Liver (tissue), 9 donors: ENCODE measurements around the gene SRRD. TPM values are rescaled to one million over a fixed set of nuclear protein-coding genes. Genes with fewer than 3 reads are reported as not detected.

Source experiments
- DNase-seq: peaks from one replicate; pipeline ENCODE4 v3.0.0-alpha.2; 2017; ENCODE audit warnings: low spot score
- H3K27ac ChIP-seq, 2 donors: one replicate each; pipeline ENCODE4 v1.7.0; 2013; ENCODE audit warnings: inconsistent platforms in 2 of 2, low read length in 2 of 2, control low read depth in 1 of 2, low read depth in 1 of 2, mild to moderate bottlenecking in 1 of 2
- H3K27me3 ChIP-seq, 4 donors: one replicate each; pipeline versions ENCODE4 v1.6.1 to v1.7.0; 2013; ENCODE audit warnings: low read length in 3 of 4, inconsistent platforms in 1 of 4, mild to moderate bottlenecking in 1 of 4, moderate library complexity in 1 of 4; ENCODE audit not compliant: control insufficient read depth in 4 of 4, insufficient read depth in 4 of 4
- H3K36me3 ChIP-seq, 4 donors: one replicate each; pipeline versions ENCODE4 v1.6.1 to v1.7.0; 2013; ENCODE audit warnings: low read length in 3 of 4, mild to moderate bottlenecking in 3 of 4, low read depth in 1 of 4, moderate library complexity in 1 of 4; ENCODE audit not compliant: control insufficient read depth in 4 of 4, insufficient read depth in 3 of 4
- H3K4me1 ChIP-seq, 4 donors: one replicate each; pipeline versions ENCODE4 v1.6.1 to v1.7.0; 2013; ENCODE audit warnings: low read length in 3 of 4, mild to moderate bottlenecking in 3 of 4, moderate library complexity in 1 of 4; ENCODE audit not compliant: control insufficient read depth in 4 of 4, insufficient read depth in 4 of 4
- H3K4me3 ChIP-seq, 3 donors: one replicate each; pipeline versions ENCODE4 v1.6.1 to v1.7.0; 2013; ENCODE audit warnings: low read length in 3 of 3, control low read depth in 1 of 3, low read depth in 1 of 3, mild to moderate bottlenecking in 1 of 3
- H3K9ac ChIP-seq, 2 donors: one replicate each; pipeline ENCODE4 v1.7.0; 2013; ENCODE audit warnings: low read length in 2 of 2, mild to moderate bottlenecking in 2 of 2, moderate library complexity in 2 of 2, control low read depth in 1 of 2, low read depth in 1 of 2
- H3K9me3 ChIP-seq, 4 donors: one replicate each; pipeline versions ENCODE4 v1.6.1 to v1.7.0; 2013; ENCODE audit warnings: low read length in 3 of 4; ENCODE audit not compliant: control insufficient read depth in 4 of 4
- CTCF ChIP-seq: fragments of 150-350 bp; IDR thresholded peaks from 2 replicates; pipeline ENCODE4 v1.5.1; 2017; ENCODE audit warnings: improper control_type of control experiment, low read depth, low read length; ENCODE audit not compliant: missing input control
- EGR1 ChIP-seq, 2 donors: IDR thresholded peaks; 2 replicates each; pipeline ENCODE4 v1.6.1; 2016 to 2018; ENCODE audit warnings: antibody characterized with exemption in 2 of 2, low read depth in 2 of 2
- GABPA ChIP-seq, 2 donors: IDR thresholded peaks in 1 of 2; conservative IDR thresholded peaks in 1 of 2; 2 replicates each; pipeline ENCODE4 v1.6.1; 2016; ENCODE audit warnings: antibody characterized with exemption in 2 of 2, mild to moderate bottlenecking in 1 of 2, moderate library complexity in 1 of 2
- HNF4A ChIP-seq, 2 donors: conservative IDR thresholded peaks; 2 replicates each; pipeline ENCODE4 v1.6.1; 2016; ENCODE audit warnings: antibody characterized with exemption in 2 of 2, mild to moderate bottlenecking in 2 of 2
- HNF4G ChIP-seq: IDR thresholded peaks from 2 replicates; pipeline ENCODE4 v1.6.1; 2016; ENCODE audit warnings: antibody characterized with exemption
- JUND ChIP-seq, 2 donors: IDR thresholded peaks; 2 replicates each; pipeline ENCODE4 v1.6.1; 2016; ENCODE audit warnings: antibody characterized with exemption in 2 of 2
- NR2F2 ChIP-seq: IDR thresholded peaks from 2 replicates; pipeline ENCODE4 v1.6.1; 2016; ENCODE audit warnings: antibody characterized with exemption
- RAD21 ChIP-seq, 2 donors: IDR thresholded peaks; 2 replicates each; pipeline ENCODE4 v1.6.1; 2016; ENCODE audit warnings: antibody characterized with exemption in 2 of 2, mild to moderate bottlenecking in 2 of 2
- REST ChIP-seq: IDR thresholded peaks from 2 replicates; pipeline ENCODE4 v1.6.1; 2016; ENCODE audit warnings: antibody characterized with exemption, mild to moderate bottlenecking
- RXRA ChIP-seq, 2 donors: IDR thresholded peaks; 2 replicates each; pipeline ENCODE4 v1.6.1; 2017 to 2018; ENCODE audit warnings: antibody characterized with exemption in 2 of 2, mild to moderate bottlenecking in 1 of 2
- SP1 ChIP-seq: IDR thresholded peaks from 2 replicates; pipeline ENCODE4 v1.6.1; 2018; ENCODE audit warnings: antibody characterized with exemption, mild to moderate bottlenecking
- ZBTB33 ChIP-seq: IDR thresholded peaks from 2 replicates; pipeline ENCODE4 v1.6.1; 2016; ENCODE audit warnings: antibody characterized with exemption
- WGBS: extraction: QIAGEN DNeasy Blood & Tissue Kit; methylation state at CpG from one replicate; pipeline ENCODE4 v1.1.7; 2013; 5-methylcytosine and 5-hydroxymethylcytosine counted together
- polyA plus RNA-seq, 2 donors: library from polyadenylated mRNA; stranded (reverse) in 1 of 2; unstranded in 1 of 2; fragments of 200-250 nt in 1 of 2; fragments of >200 nt in 1 of 2; fragmentation: Nextera tagmentation in 1 of 2; extraction: Ambion mirVana in 1 of 2; gene quantifications; one replicate each; pipeline versions ENCODE4 v1.2.1 to v1.2.3, GENCODE V29; 2013 to 2015
- total RNA-seq, 2 donors: library from RNA; depleted of rRNA; stranded (reverse); fragments of >200 nt; gene quantifications; one replicate each; pipeline ENCODE4 v1.2.3, GENCODE V29; 2014
- TF ChIP-seq, protein P1 (sequence below): IDR thresholded peaks from 2 replicates; pipeline ENCODE4 v1.6.1; 2016; ENCODE audit warnings: antibody characterized with exemption
- donor health status: healthy.
- donor health status: healthy.
- donor health status: healthy.
- donor health status: healthy.
- donor health status: healthy.

The SRRD gene
- total and polyA plus RNA-seq, 4 donors, result 8.7 to 18.6 (median 13.6) TPM

- Histone ChIP-seq H3K4me3 (no peak overlapping the region), H3K9ac (no peak overlapping the region), H3K36me3 (peaks cover 11 to 53% (median 29%) of the 10 kb centered on the region in 4 donors), H3K27ac (no peak overlapping the region), H3K27me3 (no peaks in the 10 kb centered on the region), H3K9me3 (no peaks in the 10 kb centered on the region), H3K4me1 (no peaks in the 10 kb centered on the region)
- WGBS, result 96% methylated on average over 9 of the region's 9 CpGs
- no peak for DNase-seq
- TF ChIP-seq GABPA (IDR thresholded peaks at IDR 0.05 in 1 of 2, conservative IDR thresholded peaks at IDR 0.05 in 1 of 2) (no peak), SP1 (no peak), CTCF (no peak), HNF4A (conservative IDR thresholded peaks at IDR 0.05) (no peak), REST (no peak)
- TF ChIP-seq, protein P1, sequence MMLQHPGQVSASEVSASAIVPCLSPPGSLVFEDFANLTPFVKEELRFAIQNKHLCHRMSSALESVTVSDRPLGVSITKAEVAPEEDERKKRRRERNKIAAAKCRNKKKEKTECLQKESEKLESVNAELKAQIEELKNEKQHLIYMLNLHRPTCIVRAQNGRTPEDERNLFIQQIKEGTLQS, result no peak
Measured at GRCh38 chr22:26453216-26453615, 30.5 kb upstream of the SRRD start.

GRCh38 chr22:26453812-26454500 lies 29.7 kb upstream of the SRRD start:
- no peak for DNase-seq
- no peak for TF ChIP-seq GABPA (IDR thresholded peaks at IDR 0.05 in 1 of 2, conservative IDR thresholded peaks at IDR 0.05 in 1 of 2)
- no peak for TF ChIP-seq EGR1 (IDR thresholded peaks at IDR 0.05; ENCODE audit: low read depth in 2 of 2)
- TF ChIP-seq, protein P1, result no peak

DNA sequence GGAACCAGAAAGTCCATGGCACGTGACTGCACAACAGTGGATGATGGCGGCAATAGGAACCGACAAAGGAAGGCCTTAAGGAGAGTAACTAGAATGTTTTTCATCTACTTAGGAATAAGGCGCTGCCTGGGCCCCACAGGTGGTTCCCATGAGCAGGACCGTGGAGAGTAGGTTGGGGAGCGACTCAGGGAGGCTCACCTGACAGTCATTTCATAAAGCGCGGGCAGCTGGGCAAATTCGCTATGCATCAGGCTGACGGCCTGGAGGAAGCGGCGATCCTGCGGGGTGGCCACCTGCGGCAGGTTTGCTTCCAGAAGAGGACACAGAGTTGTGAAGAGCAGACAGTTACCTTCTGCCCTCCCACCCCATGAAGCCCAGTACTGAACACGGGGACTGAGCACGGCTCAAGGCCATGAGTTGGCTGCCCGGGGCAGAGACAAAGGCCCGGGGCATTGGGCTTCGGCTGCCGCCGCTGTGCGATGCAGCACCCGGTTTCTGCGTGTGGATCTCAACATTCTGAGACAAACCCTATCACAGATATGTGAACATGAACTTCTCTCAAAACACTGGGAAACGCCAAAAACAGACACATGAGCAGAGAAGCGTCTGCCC lies 25.9 kb upstream of the SRRD start:
- H3K27ac ChIP-seq, result no peak overlapping the region
- no peaks in the 10 kb centered on the region for H3K9me3 ChIP-seq
- H3K27me3 ChIP-seq, result no peaks in the 10 kb centered on the region
- no peak for TF ChIP-seq NR2F2
- TF ChIP-seq RAD21 (IDR thresholded peaks at IDR 0.05), result no peak
- TF ChIP-seq ZBTB33, result no peak
- no peak for TF ChIP-seq JUND (IDR thresholded peaks at IDR 0.05)
- no peak for TF ChIP-seq RXRA (IDR thresholded peaks at IDR 0.05)
- TF ChIP-seq CTCF, result no peak
- no peak for TF ChIP-seq HNF4A (conservative IDR thresholded peaks at IDR 0.05)
- TF ChIP-seq GABPA (IDR thresholded peaks at IDR 0.05 in 1 of 2, conservative IDR thresholded peaks at IDR 0.05 in 1 of 2), result no peak
- no peak for TF ChIP-seq HNF4G
- 97% methylated on average over 26 of the region's 26 CpGs for WGBS
- peaks cover 0 to 2% (median 0%) of the 10 kb centered on the region in 4 donors for H3K4me1 ChIP-seq
- H3K4me3 ChIP-seq, result no peak overlapping the region
- peaks cover 11 to 44% (median 18%) of the 10 kb centered on the region in 4 donors for H3K36me3 ChIP-seq
- DNase-seq, result no peak
- no peak overlapping the region for H3K9ac ChIP-seq

More at GRCh38 chr22:26453812-26454500, 29.7 kb upstream of the SRRD start:
- H3K4me3 ChIP-seq, result no peak overlapping the region
- H3K4me1 ChIP-seq, result no peaks in the 10 kb centered on the region
- H3K9ac ChIP-seq, result no peak overlapping the region
- H3K36me3 ChIP-seq, result peaks cover 13 to 58% (median 29%) of the 10 kb centered on the region in 4 donors
- 96% methylated on average over 5 of the region's 5 CpGs for WGBS
- H3K9me3 ChIP-seq, result no peaks in the 10 kb centered on the region
- no peak overlapping the region for H3K27ac ChIP-seq
- no peaks in the 10 kb centered on the region for H3K27me3 ChIP-seq
